Fibroblast of lung (primary cell): ENCODE data around the gene RANBP9. TPM values are rescaled to one million over a fixed set of nuclear protein-coding genes. Genes with fewer than 3 reads are reported as not detected.

Experiments used
- DNase-seq, 2 donors: peaks; one replicate each; pipeline versions ENCODE4 v3.0.0 to v3.0.0-alpha.2; 2010; ENCODE audit warnings: low read depth in 2 of 2
- H2AFZ ChIP-seq: 2 replicates; pipeline ENCODE4 v1.5.1; 2012; ENCODE audit warnings: low read length, control low read depth, inconsistent platforms
- H3K27ac ChIP-seq: 2 replicates; pipeline ENCODE4 v1.5.1; 2011; ENCODE audit warnings: low read length, control low read depth; ENCODE audit not compliant: insufficient read depth
- H3K27me3 ChIP-seq: 2 replicates; pipeline ENCODE4 v1.5.1; 2011; ENCODE audit warnings: mild to moderate bottlenecking, low read length; ENCODE audit not compliant: control insufficient read depth, insufficient read depth
- H3K36me3 ChIP-seq: 2 replicates; pipeline ENCODE4 v1.5.1; 2011; ENCODE audit warnings: low read length; ENCODE audit not compliant: control insufficient read depth, insufficient read depth
- H3K4me1 ChIP-seq: 2 replicates; pipeline ENCODE4 v1.5.1; 2011; ENCODE audit warnings: low read length; ENCODE audit not compliant: control insufficient read depth, insufficient read depth; ENCODE audit errors: extremely low read depth
- H3K4me2 ChIP-seq: 2 replicates; pipeline ENCODE4 v1.5.1; 2011; ENCODE audit warnings: low read length, control low read depth; ENCODE audit not compliant: insufficient read depth; ENCODE audit errors: extremely low read depth
- H3K4me3 ChIP-seq, 4 experiments: fragments of 200-600 bp in 1 of 4; sonication (generic) in 1 of 4; replicated peaks in 1 of 4; 2 replicates each; pipeline ENCODE4 v1.5.1; 2011 to 2016; ENCODE audit warnings: low read length in 4 of 4, low read depth in 3 of 4, mild to moderate bottlenecking in 3 of 4, control low read depth in 2 of 4, inconsistent platforms in 1 of 4, mixed read lengths in 1 of 4; ENCODE audit not compliant: insufficient read depth in 1 of 4; ENCODE audit errors: control extremely low read depth in 1 of 4
- H3K79me2 ChIP-seq: 2 replicates; pipeline ENCODE4 v1.5.1; 2012; ENCODE audit warnings: mild to moderate bottlenecking, low read length, inconsistent platforms; ENCODE audit not compliant: control insufficient read depth, insufficient read depth
- H3K9ac ChIP-seq: 2 replicates; pipeline ENCODE4 v1.5.1; 2011; ENCODE audit warnings: mild to moderate bottlenecking, low read length, control low read depth; ENCODE audit not compliant: insufficient read depth
- H3K9me3 ChIP-seq: 2 replicates; pipeline ENCODE4 v1.5.1; 2012; ENCODE audit warnings: low read depth, low read length; ENCODE audit not compliant: control insufficient read depth, insufficient read depth
- H4K20me1 ChIP-seq: 2 replicates; pipeline ENCODE4 v1.5.1; 2011; ENCODE audit warnings: low read length; ENCODE audit not compliant: control insufficient read depth, insufficient read depth; ENCODE audit errors: extremely low read depth
- EZH2 ChIP-seq: IDR thresholded peaks from 2 replicates; pipeline ENCODE4 v1.5.1; 2012; ENCODE audit warnings: low read length, control low read depth, mild to moderate bottlenecking; ENCODE audit errors: missing control alignments
- polyA plus RNA-seq, 2 donors: library from polyadenylated mRNA; depleted of rRNA in 1 of 2; stranded (reverse) in 1 of 2; unstranded in 1 of 2; fragments of >200 nt; gene quantifications; 2 replicates each; pipeline ENCODE4 v1.2.1, GENCODE V29; 2011 to 2012; ENCODE audit warnings: missing spikeins in 1 of 2
- total RNA-seq: library from RNA; depleted of rRNA; stranded (reverse); fragments of >200 nt; gene quantifications from 2 replicates; pipeline ENCODE4 v1.2.1, GENCODE V29; 2014
- TF ChIP-seq, protein P1 (sequence below), 2 donors: IDR thresholded peaks in 1 of 2; conservative IDR thresholded peaks in 1 of 2; 1 replicate in 1 of 2; 2 replicates in 1 of 2; pipeline ENCODE4 v1.5.1; 2011 to 2012; ENCODE audit warnings: low read length in 2 of 2, control low read depth in 1 of 2, inconsistent platforms in 1 of 2, low read depth in 1 of 2, mild to moderate bottlenecking in 1 of 2

RANBP9 gene
- total and polyA plus RNA-seq, 2 donors (not counting 1 experiment from before 2014, with no cell fraction given): 46.7 to 48.7 TPM

- no peak for DNase-seq
- H4K20me1 ChIP-seq: no peaks in the 10 kb centered on the region
- no peaks in the 10 kb centered on the region for H3K36me3 ChIP-seq
- H3K4me1 ChIP-seq: no peaks in the 10 kb centered on the region
- H2AFZ ChIP-seq: no peak overlapping the region
- H3K4me3 ChIP-seq: no peak overlapping the region
- no peak overlapping the region for H3K27ac ChIP-seq
- H3K9ac ChIP-seq: no peak overlapping the region
- no peak for TF ChIP-seq EZH2
- TF ChIP-seq, protein P1, sequence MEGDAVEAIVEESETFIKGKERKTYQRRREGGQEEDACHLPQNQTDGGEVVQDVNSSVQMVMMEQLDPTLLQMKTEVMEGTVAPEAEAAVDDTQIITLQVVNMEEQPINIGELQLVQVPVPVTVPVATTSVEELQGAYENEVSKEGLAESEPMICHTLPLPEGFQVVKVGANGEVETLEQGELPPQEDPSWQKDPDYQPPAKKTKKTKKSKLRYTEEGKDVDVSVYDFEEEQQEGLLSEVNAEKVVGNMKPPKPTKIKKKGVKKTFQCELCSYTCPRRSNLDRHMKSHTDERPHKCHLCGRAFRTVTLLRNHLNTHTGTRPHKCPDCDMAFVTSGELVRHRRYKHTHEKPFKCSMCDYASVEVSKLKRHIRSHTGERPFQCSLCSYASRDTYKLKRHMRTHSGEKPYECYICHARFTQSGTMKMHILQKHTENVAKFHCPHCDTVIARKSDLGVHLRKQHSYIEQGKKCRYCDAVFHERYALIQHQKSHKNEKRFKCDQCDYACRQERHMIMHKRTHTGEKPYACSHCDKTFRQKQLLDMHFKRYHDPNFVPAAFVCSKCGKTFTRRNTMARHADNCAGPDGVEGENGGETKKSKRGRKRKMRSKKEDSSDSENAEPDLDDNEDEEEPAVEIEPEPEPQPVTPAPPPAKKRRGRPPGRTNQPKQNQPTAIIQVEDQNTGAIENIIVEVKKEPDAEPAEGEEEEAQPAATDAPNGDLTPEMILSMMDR (conservative IDR thresholded peaks at IDR 0.05 in 1 of 2, IDR thresholded peaks at IDR 0.05 in 1 of 2; ENCODE audit: low read depth in 1 of 2, low read length in 2 of 2): no peak
- H3K79me2 ChIP-seq: no peaks in the 10 kb centered on the region
- H3K9me3 ChIP-seq: no peaks in the 10 kb centered on the region
- H3K27me3 ChIP-seq: no peaks in the 10 kb centered on the region
- no peak overlapping the region for H3K4me2 ChIP-seq
These were observed 6.5 kb upstream of the RANBP9 start for GRCh38 chr6:13718123-13718458.

- Histone ChIP-seq H3K27me3 (no peaks in the 10 kb centered on the region), H3K9ac (no peak overlapping the region), H4K20me1 (no peaks in the 10 kb centered on the region), H3K27ac (no peak overlapping the region), H3K9me3 (no peaks in the 10 kb centered on the region), H3K4me1 (no peaks in the 10 kb centered on the region), H2AFZ (no peak overlapping the region), H3K4me2 (no peak overlapping the region), H3K79me2 (no peaks in the 10 kb centered on the region), H3K4me3 (no peak overlapping the region), H3K36me3 (no peaks in the 10 kb centered on the region)
- TF ChIP-seq, protein P1 (conservative IDR thresholded peaks at IDR 0.05 in 1 of 2, IDR thresholded peaks at IDR 0.05 in 1 of 2; ENCODE audit: low read depth in 1 of 2, low read length in 2 of 2): no peak
- no peak for TF ChIP-seq EZH2
- DNase-seq: no peak
These were observed 5.3 kb upstream of the RANBP9 start for GRCh38 chr6:13716955-13717295.

DNA sequence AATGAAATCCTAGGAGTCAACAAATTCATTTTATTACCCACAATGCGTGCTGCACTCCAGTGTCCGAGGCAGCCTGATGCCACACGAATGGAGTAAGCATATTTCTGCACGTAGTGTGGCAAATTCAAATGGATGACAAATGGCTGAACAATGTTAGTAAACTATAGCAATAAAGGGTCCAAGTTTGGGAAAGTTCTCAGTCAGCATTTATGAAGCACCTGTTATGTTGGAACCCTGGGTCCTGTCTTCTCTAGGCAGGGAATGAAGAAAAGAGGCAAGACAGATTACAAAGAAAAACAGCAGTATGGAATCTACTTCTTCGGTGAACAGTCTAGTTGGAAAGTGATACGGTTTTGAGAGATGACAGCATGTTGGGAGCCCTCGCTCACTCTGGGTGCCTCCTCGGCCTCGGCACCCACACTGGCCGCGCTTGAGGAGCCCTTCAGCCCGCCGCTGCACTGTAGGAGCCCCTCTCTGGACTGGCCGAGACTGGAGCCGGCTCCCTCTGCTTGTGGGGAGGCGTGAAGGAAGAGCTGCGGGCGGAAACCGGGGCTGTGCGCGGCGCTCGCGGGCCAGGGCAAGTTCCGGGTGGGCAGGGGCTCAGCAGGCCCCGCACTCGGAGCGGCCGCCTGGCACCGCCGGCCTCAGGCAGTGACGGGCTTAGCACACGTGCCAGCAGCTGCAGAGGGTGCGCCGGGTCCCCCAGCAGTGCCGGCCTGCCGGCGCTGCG is 4.8 kb upstream of the RANBP9 start:
- no peak for TF ChIP-seq EZH2
- TF ChIP-seq, protein P1 (conservative IDR thresholded peaks at IDR 0.05 in 1 of 2, IDR thresholded peaks at IDR 0.05 in 1 of 2; ENCODE audit: low read depth in 1 of 2, low read length in 2 of 2): no peak
- no peaks in the 10 kb centered on the region for H3K4me1 ChIP-seq
- H3K4me3 ChIP-seq: no peak overlapping the region
- H3K9me3 ChIP-seq: no peaks in the 10 kb centered on the region
- H3K27me3 ChIP-seq: no peaks in the 10 kb centered on the region
- no peak overlapping the region for H3K27ac ChIP-seq
- DNase-seq: no peak
- no peak overlapping the region for H2AFZ ChIP-seq
- no peaks in the 10 kb centered on the region for H3K79me2 ChIP-seq
- H3K4me2 ChIP-seq: no peak overlapping the region
- no peak overlapping the region for H3K9ac ChIP-seq
- H4K20me1 ChIP-seq: no peaks in the 10 kb centered on the region
- H3K36me3 ChIP-seq: no peaks in the 10 kb centered on the region
